Vagina (tissue), 2 donors: Measurements from ENCODE around the gene POLDIP3. TPM values are rescaled to one million over a fixed set of nuclear protein-coding genes. Genes with fewer than 3 reads are reported as not detected.
A peak's percentile ranks its signal among the peaks of the same experiment; 100 is the strongest.

Source experiments
- DNase-seq, 2 donors: peaks; one replicate each; pipeline ENCODE4 v3.0.0-alpha.2; 2017; ENCODE audit errors: extremely low spot score in 2 of 2
- H3K27ac ChIP-seq: fragments of 200-600 bp; sonication (generic); one replicate; pipeline ENCODE4 v1.5.1; 2019
- H3K27me3 ChIP-seq: fragments of 200-600 bp; sonication (generic); one replicate; pipeline ENCODE4 v1.5.1; 2019
- H3K36me3 ChIP-seq, 2 donors: fragments of 200-600 bp; sonication (generic); one replicate each; pipeline ENCODE4 v1.5.1; 2017 to 2019
- H3K4me1 ChIP-seq: fragments of 200-600 bp; sonication (generic); one replicate; pipeline ENCODE4 v1.5.1; 2019
- H3K4me3 ChIP-seq, 2 donors: fragments of 200-600 bp; sonication (generic); 1 replicate in 1 of 2; 2 replicates in 1 of 2; pipeline ENCODE4 v1.5.1; 2016 to 2019
- H3K9me3 ChIP-seq: fragments of 200-600 bp; sonication (generic); one replicate; pipeline ENCODE4 v1.5.1; 2019
- CTCF ChIP-seq, 3 experiments: fragments of 450-650 bp in 2 of 3; fragments of 200-600 bp in 1 of 3; sonication (generic) in 1 of 3; IDR thresholded peaks; one replicate each; pipeline ENCODE4 v1.5.1; 2017 to 2019; ENCODE audit warnings: antibody characterized with exemption in 3 of 3, mild to moderate bottlenecking in 2 of 3, moderate library complexity in 2 of 3
- POLR2A ChIP-seq, 2 donors: fragments of 450-650 bp; IDR thresholded peaks; one replicate each; pipeline ENCODE4 v1.6.1; 2017; ENCODE audit warnings: antibody characterized with exemption in 2 of 2, mild to moderate bottlenecking in 2 of 2, moderate library complexity in 2 of 2
- POLR2AphosphoS5 ChIP-seq, 2 donors: sonication (generic); formaldehyde crosslinking; IDR thresholded peaks; one replicate each; pipeline ENCODE4 v1.9.0; 2017; ENCODE audit warnings: antibody characterized with exemption in 2 of 2, mild to moderate bottlenecking in 2 of 2, low read depth in 1 of 2; ENCODE audit not compliant: insufficient read depth in 1 of 2
- intact Hi-C: fragments of 100-400 bp; cut with DNase I; formaldehyde crosslinking; loops from one replicate; pipeline ENCODE4 v1.15.1; 2023
- total RNA-seq: library from RNA; depleted of rRNA; stranded (reverse); fragments of >200 nt; gene quantifications from one replicate; pipeline ENCODE4 v1.2.3, GENCODE V29; 2016

The POLDIP3 gene
- total RNA-seq, 1 donor from 2014 or later = 34.9 TPM

GRCh38 chr22:42645341-42645937 is 30.8 kb upstream of the POLDIP3 start:
- intact Hi-C loops = no loop called here
- no peaks in the 10 kb centered on the region for H3K36me3 ChIP-seq
- TF ChIP-seq CTCF (IDR thresholded peaks at IDR 0.05) (no peak), POLR2A (IDR thresholded peaks at IDR 0.05) (no peak), POLR2AphosphoS5 (IDR thresholded peaks at IDR 0.05; ENCODE audit: insufficient read depth in 1 of 2, low read depth in 1 of 2) (peak; percentile 18 to 36)
- H3K4me3 ChIP-seq = peak overlapping the region; percentile 46 to 90
- peaks cover 76% of the 10 kb centered on the region for H3K4me1 ChIP-seq
- no peaks in the 10 kb centered on the region for H3K27me3 ChIP-seq
- no peaks in the 10 kb centered on the region for H3K9me3 ChIP-seq
- H3K27ac ChIP-seq = peak overlapping the region; percentile 99
- peak in 1 of 2 donors; percentile 96 for DNase-seq

- intact Hi-C loops = no loop called here
- Histone ChIP-seq H3K36me3 (no peaks in the 10 kb centered on the region), H3K4me1 (peaks cover 73% of the 10 kb centered on the region), H3K27me3 (no peaks in the 10 kb centered on the region), H3K4me3 (peak overlapping the region; percentile 46 to 90), H3K27ac (peak overlapping the region; percentile 99), H3K9me3 (no peaks in the 10 kb centered on the region)
- TF ChIP-seq POLR2AphosphoS5 (IDR thresholded peaks at IDR 0.05; ENCODE audit: insufficient read depth in 1 of 2, low read depth in 1 of 2) (no peak), POLR2A (IDR thresholded peaks at IDR 0.05) (no peak), CTCF (IDR thresholded peaks at IDR 0.05) (no peak)
- no peak for DNase-seq
Measured at GRCh38 chr22:42644422-42645340, 30.0 kb upstream of the POLDIP3 start.

GRCh38 chr22:42643634-42644421 is 29.1 kb upstream of the POLDIP3 start:
- H3K27me3 ChIP-seq = no peaks in the 10 kb centered on the region
- intact Hi-C loops = no loop called here
- H3K27ac ChIP-seq = peak overlapping the region; percentile 99
- DNase-seq = no peak
- H3K4me3 ChIP-seq = peak overlapping the region in 1 of 2 donors; percentile 90
- H3K9me3 ChIP-seq = no peaks in the 10 kb centered on the region
- no peaks in the 10 kb centered on the region for H3K36me3 ChIP-seq
- peaks cover 70% of the 10 kb centered on the region for H3K4me1 ChIP-seq
- TF ChIP-seq CTCF (IDR thresholded peaks at IDR 0.05) (no peak), POLR2A (IDR thresholded peaks at IDR 0.05) (no peak), POLR2AphosphoS5 (IDR thresholded peaks at IDR 0.05; ENCODE audit: insufficient read depth in 1 of 2, low read depth in 1 of 2) (no peak)

- Histone ChIP-seq H3K27me3 (no peaks in the 10 kb centered on the region), H3K4me1 (peaks cover 65% of the 10 kb centered on the region)
- intact Hi-C loops = no loop called here
Measured at GRCh38 chr22:42642806-42643633, 28.3 kb upstream of the POLDIP3 start.

More at GRCh38 chr22:42642806-42643633, 28.3 kb upstream of the POLDIP3 start:
- no peaks in the 10 kb centered on the region for H3K9me3 ChIP-seq
- H3K4me3 ChIP-seq = no peak overlapping the region
- no peaks in the 10 kb centered on the region for H3K36me3 ChIP-seq
- H3K27ac ChIP-seq = peak overlapping the region; percentile 99
- DNase-seq = no peak
- TF ChIP-seq CTCF (IDR thresholded peaks at IDR 0.05) = no peak
- no peak for TF ChIP-seq POLR2AphosphoS5 (IDR thresholded peaks at IDR 0.05; ENCODE audit: insufficient read depth in 1 of 2, low read depth in 1 of 2)
- no peak for TF ChIP-seq POLR2A (IDR thresholded peaks at IDR 0.05)
